A549 (cell line): ENCODE data around the gene ANAPC5. TPM values are rescaled to one million over a fixed set of nuclear protein-coding genes. Genes with fewer than 3 reads are reported as not detected.

ENCODE experiments used
- ATAC-seq, 2 experiments: fragments of 200-7000 bp in 1 of 2; fragments of >200 bp in 1 of 2; cut with Nextera tagmentation in 1 of 2; cut with Tn5 transposase in 1 of 2; 3 replicates each; pipeline versions ENCODE4 v1.8.0 to v1.9.1; 2018 to 2020; ENCODE audit warnings: mild to moderate bottlenecking in 1 of 2, moderate library complexity in 1 of 2
- CTCF ChIA-PET: fragments of 300-600 bp; sonication (Branson Sonifier 250); formaldehyde crosslinking; extraction: SDS; loops from one replicate; lab custom pipeline; 2021; ENCODE audit warnings: antibody characterized with exemption, inconsistent platforms; lab: Yijun Ruan, JAX
- POLR2A ChIA-PET: fragments of 350-600 bp; formaldehyde crosslinking; extraction: SDS; loops from one replicate; lab custom pipeline; 2021; ENCODE audit warnings: antibody characterized with exemption, inconsistent platforms; lab: Yijun Ruan, JAX
- DNase-seq, 2 experiments: peaks; one replicate each; pipeline versions ENCODE4 v3.0.0 to v3.0.0-alpha.2; 2011 to 2016; ENCODE audit warnings: low read depth in 1 of 2, low spot score in 1 of 2
- FAIRE-seq: peaks from 2 replicates; lab custom pipeline; 2011; peaks lifted over from hg19 to GRCh38; lab: Jason Lieb, UNC
- H3K27ac ChIP-seq, 2 experiments: fragments of >200 bp; sonication (Bioruptor Twin); formaldehyde crosslinking; 3 replicates each; pipeline ENCODE4 v1.5.1; 2016 to 2017
- H3K4me1 ChIP-seq: fragments of >200 bp; sonication (Bioruptor Twin); formaldehyde crosslinking; 3 replicates; pipeline ENCODE4 v1.6.1; 2016
- H3K4me2 ChIP-seq: fragments of >200 bp; sonication (Bioruptor Twin); formaldehyde crosslinking; 3 replicates; pipeline ENCODE4 v1.6.1; 2016
- H3K4me3 ChIP-seq: fragments of >200 bp; sonication (Bioruptor Twin); formaldehyde crosslinking; 3 replicates; pipeline ENCODE4 v1.5.1; 2016
- H3K9me3 ChIP-seq: fragments of >200 bp; sonication (Bioruptor Twin); formaldehyde crosslinking; 3 replicates; pipeline ENCODE4 v1.6.1; 2016
- CBX2 ChIP-seq: fragments of 200-600 bp; sonication (generic); IDR thresholded peaks from 2 replicates; pipeline ENCODE4 v1.6.1; 2016; ENCODE audit warnings: low read depth, mild to moderate bottlenecking, borderline replicate concordance
- CBX8 ChIP-seq: fragments of 200-600 bp; sonication (generic); IDR thresholded peaks from 2 replicates; pipeline ENCODE4 v1.6.1; 2016
- ESRRA ChIP-seq: fragments of 150-350 bp; IDR thresholded peaks from 2 replicates; pipeline ENCODE4 v1.6.1; 2014; ENCODE audit warnings: mild to moderate bottlenecking, low read length, borderline replicate concordance
- FOXS1 ChIP-seq: fragments of 250-450 bp; sonication (Bioruptor Pico); IDR thresholded peaks from 2 replicates; pipeline ENCODE4 v1.5.0; 2020; ENCODE audit warnings: mild to moderate bottlenecking, moderate library complexity
- GATA3 ChIP-seq: IDR thresholded peaks from 2 replicates; pipeline ENCODE4 v1.6.1; 2012; ENCODE audit warnings: borderline replicate concordance
- HDAC2 ChIP-seq: fragments of 200-600 bp; sonication (generic); IDR thresholded peaks from 2 replicates; pipeline ENCODE4 v1.6.1; 2016
- NFE2L2 ChIP-seq: fragments of 150-350 bp; conservative IDR thresholded peaks from 2 replicates; pipeline ENCODE4 v1.6.1; 2014; ENCODE audit warnings: low read length
- NR3C1 ChIP-seq: fragments of >200 bp; sonication (Bioruptor Twin); formaldehyde crosslinking; IDR thresholded peaks from 3 replicates; pipeline ENCODE4 v1.6.1; 2017
- PHF8 ChIP-seq: fragments of 200-600 bp; sonication (generic); IDR thresholded peaks from 2 replicates; pipeline ENCODE4 v1.6.1; 2016; ENCODE audit warnings: low read depth, mild to moderate bottlenecking, antibody characterized with exemption, moderate library complexity, borderline replicate concordance
- POLR2A ChIP-seq: IDR thresholded peaks from 2 replicates; pipeline ENCODE4 v1.6.1; 2012; ENCODE audit warnings: mild to moderate bottlenecking, low read length
- RNF2 ChIP-seq: fragments of 200-600 bp; sonication (generic); IDR thresholded peaks from 2 replicates; pipeline ENCODE4 v1.6.1; 2016; ENCODE audit warnings: low read depth, mild to moderate bottlenecking, antibody characterized with exemption, moderate library complexity, borderline replicate concordance
- SMC3 ChIP-seq: fragments of >200 bp; sonication (Bioruptor Twin); formaldehyde crosslinking; IDR thresholded peaks from 3 replicates; pipeline ENCODE4 v1.6.1; 2018; ENCODE audit warnings: inconsistent platforms
- TFCP2L1 ChIP-seq: fragments of 250-450 bp; sonication (Bioruptor Pico); IDR thresholded peaks from 2 replicates; pipeline ENCODE4 v1.5.0; 2021; ENCODE audit warnings: mild to moderate bottlenecking
- ZNF302 ChIP-seq: fragments of 250-450 bp; sonication (Bioruptor Pico); IDR thresholded peaks from 2 replicates; pipeline ENCODE4 v1.9.0; 2021; ENCODE audit warnings: inconsistent platforms, mild to moderate bottlenecking, moderate library complexity
- ZSCAN20 ChIP-seq: fragments of 250-450 bp; sonication (Bioruptor Pico); IDR thresholded peaks from 2 replicates; pipeline ENCODE4 v1.8.0; 2022; ENCODE audit warnings: mild to moderate bottlenecking, moderate library complexity
- WGBS: methylation state at CpG from one replicate; pipeline ENCODE4 v1.1.6; 2017; ENCODE audit errors: missing lambda C conversion rate; 5-methylcytosine and 5-hydroxymethylcytosine counted together
- polyA plus RNA-seq, 4 experiments: library from polyadenylated mRNA; depleted of rRNA in 3 of 4; stranded (reverse); fragments of >200 nt; fragmentation: RNase III in 1 of 4; extraction: RNeasy Plus Mini Kit Qiagen cat#74134 plus additional on column Dnase treatment in 1 of 4; gene quantifications; 2 replicates in 3 of 4; 3 replicates in 1 of 4; pipeline ENCODE4 v1.2.3, GENCODE V29; 2011 to 2017
- TF ChIP-seq, protein P1 (sequence below): fragments of >200 bp; sonication (Bioruptor Twin); formaldehyde crosslinking; IDR thresholded peaks from 3 replicates; pipeline ENCODE4 v1.6.1; 2016
- TF ChIP-seq, protein P2 (sequence below): fragments of 200-600 bp; sonication (generic); IDR thresholded peaks from 2 replicates; pipeline ENCODE4 v1.6.1; 2016; ENCODE audit warnings: antibody characterized with exemption, mild to moderate bottlenecking, moderate library complexity
- TF ChIP-seq, protein P3 (sequence below): fragments of 450-650 bp; IDR thresholded peaks from 2 replicates; pipeline ENCODE4 v1.6.1; 2014; ENCODE audit warnings: antibody characterized with exemption
- TF ChIP-seq, protein P4 (sequence below): IDR thresholded peaks from 2 replicates; pipeline ENCODE4 v1.6.1; 2012; ENCODE audit warnings: low read depth, borderline replicate concordance
- TF ChIP-seq, protein P5 (sequence below): fragments of >200 bp; sonication (Bioruptor Twin); formaldehyde crosslinking; IDR thresholded peaks from 3 replicates; pipeline ENCODE4 v1.5.1; 2016

Gene ANAPC5
- polyA plus RNA-seq, 2 of the 4 experiments (the other 2 are of a cell fraction): 91.6 to 225 TPM

DNA sequence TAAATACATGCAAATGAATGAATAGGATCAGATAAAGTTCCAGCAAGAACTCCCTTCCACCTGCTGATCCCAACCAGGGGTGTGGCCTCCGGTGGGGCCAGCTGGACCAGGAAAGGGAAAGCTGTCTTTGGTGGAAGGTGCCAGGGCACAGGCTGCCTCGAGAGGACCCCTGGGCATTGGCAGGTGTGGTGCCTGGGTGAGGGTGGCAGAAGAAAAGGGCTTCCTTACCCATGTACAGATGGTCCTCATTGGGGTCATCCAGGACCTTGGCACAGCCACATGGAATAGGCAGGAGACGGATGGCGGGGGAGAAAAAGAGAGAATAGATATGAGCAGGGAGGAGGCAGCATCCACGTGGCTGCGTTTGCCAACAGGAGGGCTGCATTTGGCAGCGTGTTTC, 92.1 kb downstream of the ANAPC5 start:
- Histone ChIP-seq H3K4me2 (no peak overlapping the region), H3K4me1 (no peaks in the 10 kb centered on the region), H3K4me3 (no peak overlapping the region), H3K9me3 (no peaks in the 10 kb centered on the region), H3K27ac (no peak overlapping the region)
- CTCF ChIA-PET: no interaction called here
- FAIRE-seq (no peak), ATAC-seq (no peak), DNase-seq (no peak)
- POLR2A ChIA-PET: no interaction called here
- 89% methylated on average over 7 of the region's 7 CpGs for WGBS
- TF ChIP-seq SMC3: no peak

DNA sequence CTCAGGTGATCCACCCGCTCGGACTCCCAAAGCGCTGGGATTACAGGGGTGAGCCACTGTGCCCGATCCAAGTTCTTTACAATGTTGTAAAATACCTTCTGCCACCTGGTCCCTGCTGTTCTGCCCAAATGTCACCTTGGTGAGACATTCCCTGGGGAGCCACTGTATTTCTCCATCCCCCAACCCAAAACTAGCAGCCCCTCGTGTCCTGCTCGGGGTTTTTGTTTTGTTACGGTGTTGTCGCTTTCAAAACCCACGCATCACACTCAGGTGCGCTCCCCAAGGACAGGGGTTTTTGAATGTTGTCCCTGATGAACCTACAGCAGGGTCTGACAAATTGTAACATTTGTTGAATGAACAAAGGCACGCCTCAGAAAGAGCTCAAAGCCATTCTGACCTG, 93.1 kb downstream of the ANAPC5 start:
- no peak for DNase-seq
- CTCF ChIA-PET: interaction anchor here (1.2 to 1.3 kb wide), 2 partner anchors 28 to 29 kb away, joined by 3 to 5 read pairs; no protein-coding TSS in a partner anchor
- Histone ChIP-seq H3K4me3 (no peak overlapping the region), H3K4me2 (no peak overlapping the region), H3K9me3 (no peaks in the 10 kb centered on the region)
- no peak for ATAC-seq
- POLR2A ChIA-PET: no interaction called here
- WGBS: 97% methylated on average over 11 of the region's 11 CpGs
- no peak for FAIRE-seq
- TF ChIP-seq TFCP2L1 (no peak), POLR2A (no peak), CBX2 (no peak), NR3C1 (no peak), ZNF302 (CRISPR knock-in tag) (no peak), CBX8 (no peak), ESRRA (no peak), ZSCAN20 (CRISPR knock-in tag) (no peak), PHF8 (no peak), GATA3 (no peak), RNF2 (no peak), NFE2L2 (no peak), HDAC2 (no peak), FOXS1 (CRISPR knock-in tag) (no peak)
- TF ChIP-seq, protein P1, sequence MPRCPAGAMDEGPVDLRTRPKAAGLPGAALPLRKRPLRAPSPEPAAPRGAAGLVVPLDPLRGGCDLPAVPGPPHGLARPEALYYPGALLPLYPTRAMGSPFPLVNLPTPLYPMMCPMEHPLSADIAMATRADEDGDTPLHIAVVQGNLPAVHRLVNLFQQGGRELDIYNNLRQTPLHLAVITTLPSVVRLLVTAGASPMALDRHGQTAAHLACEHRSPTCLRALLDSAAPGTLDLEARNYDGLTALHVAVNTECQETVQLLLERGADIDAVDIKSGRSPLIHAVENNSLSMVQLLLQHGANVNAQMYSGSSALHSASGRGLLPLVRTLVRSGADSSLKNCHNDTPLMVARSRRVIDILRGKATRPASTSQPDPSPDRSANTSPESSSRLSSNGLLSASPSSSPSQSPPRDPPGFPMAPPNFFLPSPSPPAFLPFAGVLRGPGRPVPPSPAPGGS: no peak
- TF ChIP-seq, protein P2, sequence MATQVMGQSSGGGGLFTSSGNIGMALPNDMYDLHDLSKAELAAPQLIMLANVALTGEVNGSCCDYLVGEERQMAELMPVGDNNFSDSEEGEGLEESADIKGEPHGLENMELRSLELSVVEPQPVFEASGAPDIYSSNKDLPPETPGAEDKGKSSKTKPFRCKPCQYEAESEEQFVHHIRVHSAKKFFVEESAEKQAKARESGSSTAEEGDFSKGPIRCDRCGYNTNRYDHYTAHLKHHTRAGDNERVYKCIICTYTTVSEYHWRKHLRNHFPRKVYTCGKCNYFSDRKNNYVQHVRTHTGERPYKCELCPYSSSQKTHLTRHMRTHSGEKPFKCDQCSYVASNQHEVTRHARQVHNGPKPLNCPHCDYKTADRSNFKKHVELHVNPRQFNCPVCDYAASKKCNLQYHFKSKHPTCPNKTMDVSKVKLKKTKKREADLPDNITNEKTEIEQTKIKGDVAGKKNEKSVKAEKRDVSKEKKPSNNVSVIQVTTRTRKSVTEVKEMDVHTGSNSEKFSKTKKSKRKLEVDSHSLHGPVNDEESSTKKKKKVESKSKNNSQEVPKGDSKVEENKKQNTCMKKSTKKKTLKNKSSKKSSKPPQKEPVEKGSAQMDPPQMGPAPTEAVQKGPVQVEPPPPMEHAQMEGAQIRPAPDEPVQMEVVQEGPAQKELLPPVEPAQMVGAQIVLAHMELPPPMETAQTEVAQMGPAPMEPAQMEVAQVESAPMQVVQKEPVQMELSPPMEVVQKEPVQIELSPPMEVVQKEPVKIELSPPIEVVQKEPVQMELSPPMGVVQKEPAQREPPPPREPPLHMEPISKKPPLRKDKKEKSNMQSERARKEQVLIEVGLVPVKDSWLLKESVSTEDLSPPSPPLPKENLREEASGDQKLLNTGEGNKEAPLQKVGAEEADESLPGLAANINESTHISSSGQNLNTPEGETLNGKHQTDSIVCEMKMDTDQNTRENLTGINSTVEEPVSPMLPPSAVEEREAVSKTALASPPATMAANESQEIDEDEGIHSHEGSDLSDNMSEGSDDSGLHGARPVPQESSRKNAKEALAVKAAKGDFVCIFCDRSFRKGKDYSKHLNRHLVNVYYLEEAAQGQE: no peak
- TF ChIP-seq, protein P3, sequence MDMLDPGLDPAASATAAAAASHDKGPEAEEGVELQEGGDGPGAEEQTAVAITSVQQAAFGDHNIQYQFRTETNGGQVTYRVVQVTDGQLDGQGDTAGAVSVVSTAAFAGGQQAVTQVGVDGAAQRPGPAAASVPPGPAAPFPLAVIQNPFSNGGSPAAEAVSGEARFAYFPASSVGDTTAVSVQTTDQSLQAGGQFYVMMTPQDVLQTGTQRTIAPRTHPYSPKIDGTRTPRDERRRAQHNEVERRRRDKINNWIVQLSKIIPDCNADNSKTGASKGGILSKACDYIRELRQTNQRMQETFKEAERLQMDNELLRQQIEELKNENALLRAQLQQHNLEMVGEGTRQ: no peak
- TF ChIP-seq, protein P4, sequence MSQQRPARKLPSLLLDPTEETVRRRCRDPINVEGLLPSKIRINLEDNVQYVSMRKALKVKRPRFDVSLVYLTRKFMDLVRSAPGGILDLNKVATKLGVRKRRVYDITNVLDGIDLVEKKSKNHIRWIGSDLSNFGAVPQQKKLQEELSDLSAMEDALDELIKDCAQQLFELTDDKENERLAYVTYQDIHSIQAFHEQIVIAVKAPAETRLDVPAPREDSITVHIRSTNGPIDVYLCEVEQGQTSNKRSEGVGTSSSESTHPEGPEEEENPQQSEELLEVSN: no peak
- TF ChIP-seq, protein P5, sequence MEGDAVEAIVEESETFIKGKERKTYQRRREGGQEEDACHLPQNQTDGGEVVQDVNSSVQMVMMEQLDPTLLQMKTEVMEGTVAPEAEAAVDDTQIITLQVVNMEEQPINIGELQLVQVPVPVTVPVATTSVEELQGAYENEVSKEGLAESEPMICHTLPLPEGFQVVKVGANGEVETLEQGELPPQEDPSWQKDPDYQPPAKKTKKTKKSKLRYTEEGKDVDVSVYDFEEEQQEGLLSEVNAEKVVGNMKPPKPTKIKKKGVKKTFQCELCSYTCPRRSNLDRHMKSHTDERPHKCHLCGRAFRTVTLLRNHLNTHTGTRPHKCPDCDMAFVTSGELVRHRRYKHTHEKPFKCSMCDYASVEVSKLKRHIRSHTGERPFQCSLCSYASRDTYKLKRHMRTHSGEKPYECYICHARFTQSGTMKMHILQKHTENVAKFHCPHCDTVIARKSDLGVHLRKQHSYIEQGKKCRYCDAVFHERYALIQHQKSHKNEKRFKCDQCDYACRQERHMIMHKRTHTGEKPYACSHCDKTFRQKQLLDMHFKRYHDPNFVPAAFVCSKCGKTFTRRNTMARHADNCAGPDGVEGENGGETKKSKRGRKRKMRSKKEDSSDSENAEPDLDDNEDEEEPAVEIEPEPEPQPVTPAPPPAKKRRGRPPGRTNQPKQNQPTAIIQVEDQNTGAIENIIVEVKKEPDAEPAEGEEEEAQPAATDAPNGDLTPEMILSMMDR: no peak
- TF ChIP-seq, all 56 proteins: peak for 0
- Histone ChIP-seq H3K27ac (no peak overlapping the region), H3K4me1 (no peaks in the 10 kb centered on the region)

Other genes with a start within 250 kb of the ANAPC5 start
- 0.03 TPM in 1 of 2 replicates, not detected in the other for gene P2RX7, start 219.5 kb downstream of the ANAPC5 start, polyA plus RNA-seq (2011; rRNA removed)
- gene P2RX7, start 219.5 kb downstream of the ANAPC5 start, polyA plus RNA-seq (2017; fragmentation: RNase III; extraction: RNeasy Plus Mini Kit Qiagen cat#74134 plus additional on column Dnase treatment): not detected in 3 replicates
- gene P2RX4, start 142.3 kb downstream of the ANAPC5 start, polyA plus RNA-seq (2011; rRNA removed): 27.5 and 30.9 TPM in 2 replicates
- 13.5 to 17.5 TPM (median 16.0 TPM) in 3 replicates for gene P2RX4, start 142.3 kb downstream of the ANAPC5 start, polyA plus RNA-seq (2017; fragmentation: RNase III; extraction: RNeasy Plus Mini Kit Qiagen cat#74134 plus additional on column Dnase treatment)
- gene CAMKK2, start 55.7 kb downstream of the ANAPC5 start, polyA plus RNA-seq (2011; rRNA removed): 24.8 and 25.9 TPM in 2 replicates
- gene CAMKK2, start 55.7 kb downstream of the ANAPC5 start, polyA plus RNA-seq (2017; fragmentation: RNase III; extraction: RNeasy Plus Mini Kit Qiagen cat#74134 plus additional on column Dnase treatment): 15.3 to 16.5 TPM (median 16.3 TPM) in 3 replicates
- 59.4 and 94.4 TPM in 2 replicates for gene RNF34, start 47.7 kb upstream of the ANAPC5 start, polyA plus RNA-seq (2011; rRNA removed)
- gene RNF34, start 47.7 kb upstream of the ANAPC5 start, polyA plus RNA-seq (2017; fragmentation: RNase III; extraction: RNeasy Plus Mini Kit Qiagen cat#74134 plus additional on column Dnase treatment): 39.6 to 44.5 TPM (median 42.0 TPM) in 3 replicates
- 10.4 and 12.7 TPM in 2 replicates for gene KDM2B, start 228.6 kb upstream of the ANAPC5 start, polyA plus RNA-seq (2011; rRNA removed)
- 18.1 to 18.4 TPM (median 18.3 TPM) in 3 replicates for gene KDM2B, start 228.6 kb upstream of the ANAPC5 start, polyA plus RNA-seq (2017; fragmentation: RNase III; extraction: RNeasy Plus Mini Kit Qiagen cat#74134 plus additional on column Dnase treatment)